ENCODE results near the gene MAGOH.

The MAGOH gene

GRCh38 chr1:53203466-53203865, 34.9 kb downstream of the MAGOH start:
- CTCF ChIA-PET: interaction anchor here (1.1 kb wide), 1 partner anchor 18 kb away, joined by 3 read pairs; no protein-coding TSS in a partner anchor
- 95% methylated on average over 2 of the region's 3 CpGs for WGBS (ENCODE audit: insufficient coverage)
- peaks cover 41 to 75% (median 54%) of the 10 kb centered on the region in 4 experiments for H3K36me3 ChIP-seq (ENCODE audit: control insufficient read depth in 4 of 4, insufficient read depth in 4 of 4, low read length in 3 of 4)

GRCh38 chr1:53198241-53198651, 40.1 kb downstream of the MAGOH start:
- no peaks in the 10 kb centered on the region for H3K9me3 ChIP-seq (ENCODE audit: control extremely low read depth in 1 of 5, control insufficient read depth in 4 of 5, insufficient read depth in 2 of 5, low read depth in 1 of 5, low read length in 4 of 5)
- no peak for DNase-seq
- ChIA-PET CTCF (interaction anchor here (1.3 kb wide), 1 partner anchor 19 kb away, joined by 4 read pairs; no protein-coding TSS in a partner anchor), POLR2A (interaction anchor here (0.6 to 1.5 kb wide), 2 partner anchors 12 to 198 kb away, joined by 3 to 4 read pairs; no protein-coding TSS in a partner anchor)
- H3K4me1 ChIP-seq (ENCODE audit: control extremely low read depth in 1 of 4, control insufficient read depth in 4 of 4, insufficient read depth in 4 of 4, low read length in 3 of 4): peaks cover 10 to 25% (median 21%) of the 10 kb centered on the region in 4 experiments
- H3K36me3 ChIP-seq (ENCODE audit: control insufficient read depth in 4 of 4, insufficient read depth in 4 of 4, low read length in 3 of 4): peaks cover 9 to 26% (median 19%) of the 10 kb centered on the region in 4 experiments
- H3K27me3 ChIP-seq (replicated peaks in 2 of 5; ENCODE audit: control insufficient read depth in 4 of 5, insufficient read depth in 5 of 5, low read length in 4 of 5): no peaks in the 10 kb centered on the region
- H3K4me3 ChIP-seq (ENCODE audit: control insufficient read depth in 1 of 7, extremely low read depth in 1 of 7, insufficient read depth in 4 of 7, low read depth in 2 of 7, low read length in 6 of 7): peak overlapping the region in 3 of 7 experiments; percentile 78 to 90 (median 82)
- WGBS (ENCODE audit: insufficient coverage): 80% methylated on average over 1 of the region's 4 CpGs
- H3K27ac ChIP-seq (ENCODE audit: insufficient read depth in 1 of 2, low read depth in 1 of 2, low read length in 2 of 2, poor library complexity in 1 of 2, severe bottlenecking in 2 of 2): peak overlapping the region in 1 of 2 experiments; percentile 94

More at GRCh38 chr1:53203466-53203865, 34.9 kb downstream of the MAGOH start:
- Histone ChIP-seq H3K4me1 (ENCODE audit: control extremely low read depth in 1 of 4, control insufficient read depth in 4 of 4, insufficient read depth in 4 of 4, low read length in 3 of 4) (peaks cover 0 to 3% (median under 1%) of the 10 kb centered on the region in 4 experiments), H3K27me3 (replicated peaks in 2 of 5; ENCODE audit: control insufficient read depth in 4 of 5, insufficient read depth in 5 of 5, low read length in 4 of 5) (no peaks in the 10 kb centered on the region), H3K27ac (ENCODE audit: insufficient read depth in 1 of 2, low read depth in 1 of 2, low read length in 2 of 2, poor library complexity in 1 of 2, severe bottlenecking in 2 of 2) (no peak overlapping the region), H3K4me3 (ENCODE audit: control insufficient read depth in 1 of 7, extremely low read depth in 1 of 7, insufficient read depth in 4 of 7, low read depth in 2 of 7, low read length in 6 of 7) (no peak overlapping the region), H3K9me3 (ENCODE audit: control extremely low read depth in 1 of 5, control insufficient read depth in 4 of 5, insufficient read depth in 2 of 5, low read depth in 1 of 5, low read length in 4 of 5) (peaks cover 1 to 25% (median 15%) of the 10 kb centered on the region in 5 experiments)
- no peak for DNase-seq
- POLR2A ChIA-PET: no interaction called here

- H3K27me3 ChIP-seq (replicated peaks in 2 of 5; ENCODE audit: control insufficient read depth in 4 of 5, insufficient read depth in 5 of 5, low read length in 4 of 5): no peaks in the 10 kb centered on the region
- peaks cover 6 to 19% (median 12%) of the 10 kb centered on the region in 4 experiments for H3K36me3 ChIP-seq (ENCODE audit: control insufficient read depth in 4 of 4, insufficient read depth in 4 of 4, low read length in 3 of 4)
- no peaks in the 10 kb centered on the region for H3K9me3 ChIP-seq (ENCODE audit: control extremely low read depth in 1 of 5, control insufficient read depth in 4 of 5, insufficient read depth in 2 of 5, low read depth in 1 of 5, low read length in 4 of 5)
- DNase-seq: no peak
- peaks cover 10 to 25% (median 21%) of the 10 kb centered on the region in 4 experiments for H3K4me1 ChIP-seq (ENCODE audit: control extremely low read depth in 1 of 4, control insufficient read depth in 4 of 4, insufficient read depth in 4 of 4, low read length in 3 of 4)
- ChIA-PET CTCF (interaction anchor here (2.5 kb wide), 1 partner anchor 11 kb away, joined by 11 read pairs; no protein-coding TSS in a partner anchor), POLR2A (interaction anchor here (0.6 to 1.5 kb wide), 2 partner anchors 11 to 197 kb away, joined by 3 to 4 read pairs; no protein-coding TSS in a partner anchor)
- peak overlapping the region; percentile 78 to 97 (median 86) for H3K4me3 ChIP-seq (ENCODE audit: control insufficient read depth in 1 of 7, extremely low read depth in 1 of 7, insufficient read depth in 4 of 7, low read depth in 2 of 7, low read length in 6 of 7)
- peak overlapping the region; percentile 88 to 94 for H3K27ac ChIP-seq (ENCODE audit: insufficient read depth in 1 of 2, low read depth in 1 of 2, low read length in 2 of 2, poor library complexity in 1 of 2, severe bottlenecking in 2 of 2)
- WGBS (ENCODE audit: insufficient coverage): 20% methylated on average over 13 of the region's 13 CpGs
These were observed 40.8 kb downstream of the MAGOH start for GRCh38 chr1:53197291-53198200.

- POLR2A ChIA-PET: interaction anchor here (0.6 kb wide), 1 partner anchor 1691 kb away, joined by 3 read pairs; no protein-coding TSS in a partner anchor
- WGBS (ENCODE audit: insufficient coverage): 0% methylated on average over 53 of the region's 57 CpGs
- Histone ChIP-seq H3K36me3 (ENCODE audit: control insufficient read depth in 4 of 4, insufficient read depth in 4 of 4, low read length in 3 of 4) (peaks cover 0 to 11% (median 6%) of the 10 kb centered on the region in 4 experiments), H3K4me3 (ENCODE audit: control insufficient read depth in 1 of 7, extremely low read depth in 1 of 7, insufficient read depth in 4 of 7, low read depth in 2 of 7, low read length in 6 of 7) (peak within 1 kb of the TSS; percentile 78 to 97 (median 86)), H3K27ac (ENCODE audit: insufficient read depth in 1 of 2, low read depth in 1 of 2, low read length in 2 of 2, poor library complexity in 1 of 2, severe bottlenecking in 2 of 2) (peak within 1 kb of the TSS; percentile 88 to 94), H3K27me3 (replicated peaks in 2 of 5; ENCODE audit: control insufficient read depth in 4 of 5, insufficient read depth in 5 of 5, low read length in 4 of 5) (no peaks in the 10 kb centered on the region), H3K9me3 (ENCODE audit: control extremely low read depth in 1 of 5, control insufficient read depth in 4 of 5, insufficient read depth in 2 of 5, low read depth in 1 of 5, low read length in 4 of 5) (no peaks in the 10 kb centered on the region), H3K4me1 (ENCODE audit: control extremely low read depth in 1 of 4, control insufficient read depth in 4 of 4, insufficient read depth in 4 of 4, low read length in 3 of 4) (peaks cover 10 to 25% (median 21%) of the 10 kb centered on the region in 4 experiments)
- peak; percentile 90 to 93 (median 93) for DNase-seq
- CTCF ChIA-PET: interaction anchor here (1.2 to 2.5 kb wide), 4 partner anchors 10 to 25 kb away, joined by 3 to 11 read pairs (median 4); partner anchors contain the start of gene CZIB
These were observed 41.6 kb downstream of the MAGOH start, which contains the start of gene CPT2 for GRCh38 chr1:53196485-53197290. Gene CPT2, plus strand, starts transcription at chr1:53196824. Its CDS starts 120 bp downstream, at chr1:53196944.

- peak in 1 of 3 donors; percentile 14 for DNase-seq
- no peaks in the 10 kb centered on the region for H3K27me3 ChIP-seq (replicated peaks in 2 of 5; ENCODE audit: control insufficient read depth in 4 of 5, insufficient read depth in 5 of 5, low read length in 4 of 5)
- H3K36me3 ChIP-seq (ENCODE audit: control insufficient read depth in 4 of 4, insufficient read depth in 4 of 4, low read length in 3 of 4): peaks cover 0 to 5% (median 4%) of the 10 kb centered on the region in 4 experiments
- peaks cover 10 to 25% (median 21%) of the 10 kb centered on the region in 4 experiments for H3K4me1 ChIP-seq (ENCODE audit: control extremely low read depth in 1 of 4, control insufficient read depth in 4 of 4, insufficient read depth in 4 of 4, low read length in 3 of 4)
- CTCF ChIA-PET: interaction anchor here (1.2 to 2.5 kb wide), 4 partner anchors 9 to 25 kb away, joined by 3 to 11 read pairs (median 4); partner anchors contain the start of gene CZIB
- POLR2A ChIA-PET: interaction anchor here (0.6 kb wide), 1 partner anchor 1692 kb away, joined by 3 read pairs; no protein-coding TSS in a partner anchor
- peak overlapping the region in 6 of 7 experiments; percentile 78 to 97 (median 84) for H3K4me3 ChIP-seq (ENCODE audit: control insufficient read depth in 1 of 7, extremely low read depth in 1 of 7, insufficient read depth in 4 of 7, low read depth in 2 of 7, low read length in 6 of 7)
- H3K9me3 ChIP-seq (ENCODE audit: control extremely low read depth in 1 of 5, control insufficient read depth in 4 of 5, insufficient read depth in 2 of 5, low read depth in 1 of 5, low read length in 4 of 5): no peaks in the 10 kb centered on the region
- WGBS (ENCODE audit: insufficient coverage): 87% methylated on average over 3 of the region's 9 CpGs
- peak overlapping the region in 1 of 2 experiments; percentile 94 for H3K27ac ChIP-seq (ENCODE audit: insufficient read depth in 1 of 2, low read depth in 1 of 2, low read length in 2 of 2, poor library complexity in 1 of 2, severe bottlenecking in 2 of 2)
These were observed 42.3 kb downstream of the MAGOH start for GRCh38 chr1:53196017-53196484.

All from common myeloid progenitor, CD34-positive (primary cell).